NCI-H1694 treated with DMSO at 0.1 percent for 48 hours (cell line): ENCODE data around the gene NUBPL.
"Not testable (repeated sequence)": the region's sequence is repeated elsewhere in the genome, so short reads cannot be mapped to it uniquely, and the experiment has no call there.

Source experiments
- DNase-seq: peaks from one replicate; lab custom pipeline; 2025; lab: John Stamatoyannopoulos, UW

Gene NUBPL

GRCh38 chr14:31677630-31678029, 116.4 kb downstream of the NUBPL start:
- DNase-seq, result no peak

- DNase-seq, result no peak
Observed at GRCh38 chr14:31678421-31679249, 117.4 kb downstream of the NUBPL start.

GRCh38 chr14:31682768-31683167, 121.6 kb downstream of the NUBPL start:
- no peak for DNase-seq

GRCh38 chr14:31687726-31688125, 126.5 kb downstream of the NUBPL start:
- no peak for DNase-seq

- no peak for DNase-seq
Observed at GRCh38 chr14:31690056-31690455, 128.9 kb downstream of the NUBPL start.

GRCh38 chr14:31692376-31692781, 131.2 kb downstream of the NUBPL start:
- peak; percentile 61 for DNase-seq

- DNase-seq, result no peak
Observed at GRCh38 chr14:31696378-31696777, 135.2 kb downstream of the NUBPL start.

- DNase-seq, result no peak
Observed at GRCh38 chr14:31699809-31700208, 138.6 kb downstream of the NUBPL start.

GRCh38 chr14:31700282-31701074, 139.3 kb downstream of the NUBPL start:
- DNase-seq, result no peak

GRCh38 chr14:31702130-31702529, 140.9 kb downstream of the NUBPL start:
- no peak for DNase-seq

- DNase-seq, result no peak
Observed at GRCh38 chr14:31703056-31703455, 141.9 kb downstream of the NUBPL start.

GRCh38 chr14:31705731-31706130, 144.5 kb downstream of the NUBPL start:
- no peak for DNase-seq

- DNase-seq, result not testable (repeated sequence)
Observed at GRCh38 chr14:31708661-31709060, 147.5 kb downstream of the NUBPL start.

- DNase-seq, result no peak
Observed at GRCh38 chr14:31712244-31713127, 151.3 kb downstream of the NUBPL start.

- no peak for DNase-seq
Observed at GRCh38 chr14:31716208-31716607, 155.0 kb downstream of the NUBPL start.

GRCh38 chr14:31717294-31718085, 156.3 kb downstream of the NUBPL start:
- peak; percentile 40 for DNase-seq

GRCh38 chr14:31718585-31718984, 157.4 kb downstream of the NUBPL start:
- DNase-seq, result no peak

GRCh38 chr14:31718985-31719384, 157.8 kb downstream of the NUBPL start:
- no peak for DNase-seq

GRCh38 chr14:31726337-31726736, 165.1 kb downstream of the NUBPL start:
- no peak for DNase-seq

- no peak for DNase-seq
Observed at GRCh38 chr14:31727797-31728196, 166.6 kb downstream of the NUBPL start.

- DNase-seq, result no peak
Observed at GRCh38 chr14:31740688-31741087, 179.5 kb downstream of the NUBPL start.
